Skin epidermis (tissue), 12 donors: ENCODE data around the gene TNPO1.
"Not testable (repeated sequence)": the region's sequence is repeated elsewhere in the genome, so short reads cannot be mapped to it uniquely, and the experiment has no call there.

Experiments used
- H3K27ac ChIP-seq, 21 experiments: fragments of 200-600 bp; sonication (generic) in 11 of 21; one replicate each; pipeline ENCODE4 v1.5.0; 2020; ENCODE audit warnings: mild to moderate bottlenecking in 3 of 21, inconsistent platforms in 2 of 21, moderate library complexity in 2 of 21
- H3K4me3 ChIP-seq, 7 experiments: fragments of 200-600 bp; sonication (generic) in 2 of 7; one replicate each; pipeline ENCODE4 v1.5.0; 2020; ENCODE audit warnings: inconsistent platforms in 2 of 7, mild to moderate bottlenecking in 2 of 7, moderate library complexity in 1 of 7

Gene TNPO1

DNA sequence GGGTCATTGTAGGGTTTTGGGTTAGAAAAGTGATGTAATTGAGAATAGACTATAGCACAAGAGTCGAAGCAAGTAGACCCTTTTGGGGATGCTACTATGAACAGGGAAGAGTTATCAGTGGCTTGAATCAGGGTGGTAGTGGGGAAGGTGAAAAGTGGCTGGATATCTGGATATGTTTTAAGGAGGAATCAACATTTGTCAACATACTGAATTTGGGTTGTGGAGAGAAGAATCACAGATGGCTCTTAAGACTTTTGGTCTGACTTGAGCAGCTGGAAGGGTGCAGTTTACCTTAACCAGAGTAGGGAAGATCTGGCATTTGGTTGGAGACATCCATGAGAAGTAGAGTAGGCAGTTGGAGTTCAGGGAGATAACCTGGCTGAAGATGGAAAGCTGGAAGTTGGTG is 100.9 kb downstream of the TNPO1 start:
- H3K27ac ChIP-seq = no peak overlapping the region
- H3K4me3 ChIP-seq = no peak overlapping the region

DNA sequence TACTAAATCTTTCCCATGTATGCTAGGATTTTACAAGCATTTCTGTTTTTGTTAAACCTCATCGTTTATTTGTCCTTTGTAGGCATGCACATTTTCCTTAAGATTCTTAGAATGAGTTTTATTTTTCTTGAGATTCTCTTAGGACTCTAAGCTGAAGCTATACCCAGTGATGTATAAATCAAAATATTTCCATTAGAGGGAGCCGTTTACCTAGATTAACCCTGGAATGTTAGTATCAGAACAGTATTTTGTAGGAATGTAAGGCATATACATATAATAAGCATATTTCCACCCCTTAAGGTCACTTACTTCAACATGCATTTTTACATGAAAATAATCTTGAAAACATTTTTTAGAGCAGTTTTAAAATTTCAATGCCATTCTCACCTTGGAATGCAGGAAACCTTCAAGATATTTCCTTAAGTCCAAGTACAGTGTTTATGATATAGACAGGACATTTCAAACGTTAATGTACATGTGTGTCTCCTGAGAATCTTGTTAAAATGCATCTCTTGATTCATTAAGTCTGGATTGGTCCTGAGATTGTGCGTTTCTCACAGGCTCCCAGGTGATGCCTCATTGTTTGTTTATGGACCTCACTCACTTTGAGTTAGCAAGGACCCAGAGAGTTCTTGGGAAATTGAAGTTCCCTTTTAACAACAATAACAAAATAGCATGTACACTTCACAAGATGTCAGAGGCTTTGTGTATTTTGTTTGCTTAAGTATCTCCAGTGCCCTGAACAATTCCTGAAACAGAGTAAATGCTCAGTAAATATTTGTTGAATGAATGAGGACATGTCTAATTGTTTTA is 104.4 kb downstream of the TNPO1 start:
- Histone ChIP-seq H3K27ac (no peak overlapping the region), H3K4me3 (no peak overlapping the region)

DNA sequence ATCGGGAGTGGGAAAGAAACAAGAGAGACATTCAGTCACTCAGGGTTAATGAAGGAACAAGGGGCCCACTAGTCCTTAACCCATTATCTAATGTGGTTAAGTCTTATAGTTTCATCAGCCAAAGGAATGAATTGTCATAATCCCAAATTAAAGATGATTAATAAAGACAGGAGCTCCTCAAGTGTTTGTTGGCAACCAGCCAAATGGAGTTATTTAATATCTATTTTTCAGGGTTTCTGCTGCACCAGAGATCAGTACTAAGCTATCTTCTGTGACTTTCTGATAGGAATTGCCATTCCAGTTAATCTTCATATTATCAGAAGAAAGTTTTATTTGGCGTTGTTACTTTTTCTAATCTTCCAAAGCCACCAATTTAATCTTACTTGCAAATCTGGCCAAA is 105.4 kb downstream of the TNPO1 start:
- H3K27ac ChIP-seq = no peak overlapping the region
- no peak overlapping the region for H3K4me3 ChIP-seq

GRCh38 chr5:72922422-72922821 is 106.0 kb downstream of the TNPO1 start:
- H3K27ac ChIP-seq = no peak overlapping the region

DNA sequence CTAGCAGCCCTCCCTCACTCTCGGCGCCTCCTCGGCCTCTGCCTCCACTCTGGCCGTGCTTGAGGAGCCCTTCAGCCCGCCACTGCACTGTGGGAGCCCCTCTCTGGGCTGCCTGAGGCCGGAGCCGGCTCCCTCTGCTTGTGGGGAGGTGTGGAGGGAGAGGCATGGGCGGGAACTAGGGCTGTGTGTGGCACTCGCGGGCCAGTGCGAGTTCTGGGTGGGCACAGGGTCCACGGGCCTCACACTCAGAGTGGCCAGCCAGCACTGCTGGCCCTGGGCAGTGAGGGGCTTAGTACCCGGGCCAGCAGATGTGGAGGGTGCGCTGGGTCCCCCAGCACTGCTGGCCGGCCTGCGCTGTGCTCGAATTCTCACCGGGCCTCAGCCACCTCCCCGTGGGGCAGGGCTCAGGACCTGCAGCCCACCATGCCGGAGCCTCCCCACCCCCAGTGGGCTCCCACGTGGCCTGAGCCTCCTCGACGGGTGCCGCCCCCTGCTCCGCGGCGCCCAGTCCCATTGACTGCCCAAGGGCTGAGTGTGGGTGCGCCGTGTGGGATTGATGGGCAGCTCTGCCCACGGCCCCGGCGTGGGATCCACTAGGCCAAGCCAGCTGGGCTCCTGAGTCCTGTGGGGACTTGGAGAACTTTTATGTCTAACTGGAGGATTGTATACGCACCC is 109.0 kb downstream of the TNPO1 start:
- no peak overlapping the region for H3K27ac ChIP-seq
- H3K4me3 ChIP-seq = no peak overlapping the region

More at GRCh38 chr5:72922422-72922821, 106.0 kb downstream of the TNPO1 start:
- H3K4me3 ChIP-seq = no peak overlapping the region

GRCh38 chr5:72932686-72933085 is 116.2 kb downstream of the TNPO1 start:
- not testable (repeated sequence) for H3K27ac ChIP-seq, H3K4me3 ChIP-seq

GRCh38 chr5:72934953-72935725 is 118.7 kb downstream of the TNPO1 start:
- H3K27ac ChIP-seq, H3K4me3 ChIP-seq: not testable (repeated sequence)

GRCh38 chr5:72936893-72937292 is 120.4 kb downstream of the TNPO1 start:
- Histone ChIP-seq H3K4me3 (no peak overlapping the region), H3K27ac (peak overlapping the region in 5 of 21 experiments; percentile 39 to 66 (median 51))

DNA sequence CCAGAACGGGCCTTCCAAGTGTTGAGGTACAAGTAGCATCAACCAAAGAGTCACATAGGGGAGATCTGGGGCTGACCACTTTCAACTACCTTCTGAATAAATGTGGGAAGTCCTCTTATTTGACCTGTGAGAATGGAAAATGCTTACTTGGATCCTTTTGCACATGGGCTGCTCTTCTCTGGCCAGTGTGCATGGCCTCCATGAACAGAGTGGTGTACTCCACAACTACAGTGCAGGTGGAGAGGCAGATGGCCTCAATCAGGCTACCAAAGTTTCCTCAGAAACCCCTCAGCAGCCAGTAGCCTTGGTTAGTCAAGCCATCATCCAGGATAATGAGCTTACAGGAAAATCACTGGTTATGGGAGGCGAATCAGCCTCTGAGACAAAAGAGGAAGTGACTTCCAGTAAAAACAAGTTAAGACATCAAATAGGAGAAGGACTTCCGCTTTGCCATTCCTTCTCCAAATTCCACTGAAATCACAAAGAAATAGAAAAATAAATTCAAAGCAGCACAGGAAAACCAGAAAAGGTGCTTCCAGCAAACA is 121.1 kb downstream of the TNPO1 start:
- no peak overlapping the region for H3K4me3 ChIP-seq
- peak overlapping the region in 9 of 21 experiments; percentile 25 to 74 (median 48) for H3K27ac ChIP-seq

DNA sequence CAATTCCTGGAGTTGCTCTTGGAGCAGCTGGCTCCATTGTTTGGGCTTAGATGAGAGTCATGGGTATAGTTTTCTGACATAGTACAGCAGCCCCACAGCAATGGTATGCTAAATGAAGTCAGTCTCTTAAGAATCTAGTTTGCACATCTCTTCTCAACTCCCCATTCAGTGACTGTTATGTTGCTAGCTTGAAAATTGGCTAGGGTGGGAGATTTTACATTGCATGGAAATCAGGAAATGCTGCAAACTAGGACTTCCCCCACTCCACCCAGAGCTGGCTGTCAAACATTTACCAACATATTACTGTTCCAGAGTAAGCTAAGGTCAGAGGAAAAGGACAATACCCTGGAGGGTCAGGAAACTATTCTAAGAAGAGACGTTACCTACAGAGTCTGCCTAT is 121.7 kb downstream of the TNPO1 start:
- Histone ChIP-seq H3K27ac (peak overlapping the region in 8 of 21 experiments; percentile 25 to 74 (median 48)), H3K4me3 (no peak overlapping the region)

GRCh38 chr5:72940082-72940481 is 123.6 kb downstream of the TNPO1 start:
- Histone ChIP-seq H3K27ac (no peak overlapping the region), H3K4me3 (no peak overlapping the region)

- no peak overlapping the region for H3K4me3 ChIP-seq
These were observed 126.8 kb downstream of the TNPO1 start for GRCh38 chr5:72943307-72943706.

DNA sequence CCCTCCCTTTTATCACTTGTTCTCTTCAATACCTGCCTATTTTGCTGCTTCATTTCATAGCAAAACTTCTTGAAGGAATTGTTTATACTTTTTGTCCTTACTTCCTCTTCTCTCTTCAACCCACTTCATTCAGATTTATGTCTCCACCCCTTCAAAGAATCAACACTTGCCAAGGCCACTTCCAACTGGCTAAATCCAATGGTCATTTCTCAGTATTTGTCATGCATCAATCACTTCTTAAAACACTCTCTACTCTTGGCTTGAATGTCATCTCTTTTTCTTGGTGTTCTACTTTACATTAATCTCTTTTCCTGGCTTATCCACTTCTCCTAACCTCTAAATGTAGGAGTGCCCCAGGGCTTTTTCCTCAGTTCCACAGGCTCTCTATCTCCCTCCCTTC is 131.0 kb downstream of the TNPO1 start:
- no peak overlapping the region for H3K27ac ChIP-seq
- H3K4me3 ChIP-seq = no peak overlapping the region

More at GRCh38 chr5:72943307-72943706, 126.8 kb downstream of the TNPO1 start:
- H3K27ac ChIP-seq = no peak overlapping the region

DNA sequence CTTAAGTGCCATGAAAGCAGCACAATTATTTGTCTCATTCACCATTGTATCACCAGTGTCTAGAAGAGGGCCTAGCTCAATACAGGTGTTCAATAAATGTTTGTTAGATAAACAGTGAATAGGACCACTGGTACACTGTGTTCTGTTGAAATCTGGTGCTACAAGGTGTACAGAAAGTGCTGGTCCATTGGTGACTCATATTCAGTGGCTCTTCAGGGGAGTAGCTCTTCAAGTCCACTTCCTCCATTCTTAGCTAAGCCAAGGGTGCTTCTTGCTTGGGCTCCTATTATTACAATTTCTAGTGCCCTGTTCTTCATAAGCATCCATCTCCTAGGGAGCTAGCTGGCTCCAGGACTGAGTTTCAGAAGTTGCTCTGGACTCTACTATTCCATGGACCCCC is 133.0 kb downstream of the TNPO1 start:
- Histone ChIP-seq H3K27ac (no peak overlapping the region), H3K4me3 (no peak overlapping the region)

GRCh38 chr5:72951671-72952468 is 135.4 kb downstream of the TNPO1 start:
- H3K27ac ChIP-seq = peak overlapping the region in 10 of 21 experiments; percentile 1 to 63 (median 38)
- no peak overlapping the region for H3K4me3 ChIP-seq

DNA sequence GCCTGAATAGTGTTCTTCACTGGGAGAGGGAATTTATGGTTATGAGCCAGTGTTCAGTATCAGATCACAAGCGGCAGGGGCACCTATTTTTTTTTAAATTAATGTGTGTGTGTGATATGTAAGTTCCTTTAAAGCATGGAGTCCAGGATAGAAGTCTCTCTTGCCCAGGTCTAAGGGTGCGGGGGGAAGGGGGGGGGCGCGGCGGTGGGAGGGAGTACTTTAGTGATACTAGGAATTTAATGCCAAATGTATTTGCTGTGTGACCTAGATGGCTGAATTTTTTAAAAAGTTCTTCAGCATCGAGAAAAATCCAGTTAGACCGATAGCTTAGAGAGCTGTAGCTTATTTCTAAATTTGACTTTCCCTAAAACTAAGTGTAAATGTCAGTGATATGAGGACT is 137.9 kb downstream of the TNPO1 start:
- no peak overlapping the region for H3K4me3 ChIP-seq
- H3K27ac ChIP-seq = peak overlapping the region in 18 of 21 experiments; percentile 3 to 99 (median 95)

- Histone ChIP-seq H3K4me3 (peak overlapping the region; percentile 57 to 98 (median 91)), H3K27ac (peak overlapping the region; percentile 84 to 99 (median 96))
These were observed 138.8 kb downstream of the TNPO1 start for GRCh38 chr5:72955143-72955767.

DNA sequence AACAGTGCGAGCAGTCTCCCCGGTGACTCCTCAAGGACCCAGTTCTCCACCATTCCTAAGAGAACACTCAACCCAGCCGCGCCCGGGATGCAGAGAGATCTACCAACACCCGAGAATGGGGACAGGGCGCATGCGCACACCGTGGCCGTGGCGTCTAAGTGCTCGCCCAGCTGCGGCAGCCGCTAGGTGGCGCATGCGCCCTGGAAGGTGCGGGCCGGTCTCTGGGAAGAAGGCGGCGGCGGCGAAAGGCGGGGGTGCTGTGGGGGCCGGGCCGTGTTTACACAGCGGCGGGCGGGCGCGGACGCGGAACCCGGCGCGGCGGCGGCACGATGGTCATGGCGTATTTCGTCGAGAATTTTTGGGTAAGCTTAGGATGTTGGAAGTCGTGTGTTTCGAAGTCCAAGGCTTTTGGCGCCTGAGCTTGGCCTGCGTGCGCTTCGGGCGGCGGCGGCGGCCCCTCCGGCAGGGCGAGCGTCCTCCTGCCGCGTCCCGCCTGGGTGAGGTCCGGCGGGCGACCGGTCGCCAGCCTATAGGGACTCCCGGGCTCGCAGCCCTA is 139.4 kb downstream of the TNPO1 start, which contains the start of gene FCHO2:
Gene FCHO2, plus strand, starts transcription at position 274 of the 556 bp plus-strand sequence. Its CDS starts 56 bp downstream, at position 330.
- peak within 1 kb of the TSS; percentile 84 to 99 (median 96) for H3K27ac ChIP-seq
- H3K4me3 ChIP-seq = peak within 1 kb of the TSS; percentile 57 to 98 (median 91)
